ENCODE data around the gene FLACC1.
A peak's percentile ranks its signal among the peaks of the same experiment; 100 is the strongest.

FLACC1 gene

DNA sequence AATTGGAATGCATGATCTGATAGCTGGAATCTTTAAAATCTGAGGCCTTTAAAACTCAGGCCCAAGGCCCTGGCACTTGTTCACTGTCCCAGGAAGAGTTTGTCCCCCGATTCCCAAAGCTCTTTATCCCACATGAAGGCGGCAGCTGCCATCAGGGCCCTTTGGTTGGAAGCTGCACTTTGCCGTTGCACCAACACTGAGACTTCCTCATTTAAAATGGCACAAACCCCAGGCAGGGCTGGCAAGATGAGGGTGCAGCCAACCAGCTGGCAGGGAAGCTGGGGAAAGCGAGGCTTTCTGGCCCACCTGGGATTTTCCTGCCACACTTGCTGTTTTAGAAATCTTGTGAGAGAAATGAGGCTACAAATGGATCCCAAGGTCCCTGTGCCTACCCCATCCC lies 6.3 kb downstream of the FLACC1 start:
- TF ChIP-seq, protein P1, sequence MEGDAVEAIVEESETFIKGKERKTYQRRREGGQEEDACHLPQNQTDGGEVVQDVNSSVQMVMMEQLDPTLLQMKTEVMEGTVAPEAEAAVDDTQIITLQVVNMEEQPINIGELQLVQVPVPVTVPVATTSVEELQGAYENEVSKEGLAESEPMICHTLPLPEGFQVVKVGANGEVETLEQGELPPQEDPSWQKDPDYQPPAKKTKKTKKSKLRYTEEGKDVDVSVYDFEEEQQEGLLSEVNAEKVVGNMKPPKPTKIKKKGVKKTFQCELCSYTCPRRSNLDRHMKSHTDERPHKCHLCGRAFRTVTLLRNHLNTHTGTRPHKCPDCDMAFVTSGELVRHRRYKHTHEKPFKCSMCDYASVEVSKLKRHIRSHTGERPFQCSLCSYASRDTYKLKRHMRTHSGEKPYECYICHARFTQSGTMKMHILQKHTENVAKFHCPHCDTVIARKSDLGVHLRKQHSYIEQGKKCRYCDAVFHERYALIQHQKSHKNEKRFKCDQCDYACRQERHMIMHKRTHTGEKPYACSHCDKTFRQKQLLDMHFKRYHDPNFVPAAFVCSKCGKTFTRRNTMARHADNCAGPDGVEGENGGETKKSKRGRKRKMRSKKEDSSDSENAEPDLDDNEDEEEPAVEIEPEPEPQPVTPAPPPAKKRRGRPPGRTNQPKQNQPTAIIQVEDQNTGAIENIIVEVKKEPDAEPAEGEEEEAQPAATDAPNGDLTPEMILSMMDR (IDR thresholded peaks at IDR 0.05; ENCODE audit: extremely low read depth, insufficient read depth, missing control alignments): no peak
- DNase-seq (ENCODE audit: low spot score): no peak
- in situ Hi-C loops (cut with MboI; ENCODE audit: low pct_unique_long_range_greater_than_20kb, low sequenced_read_pairs, unreplicated experiment): no loop called here

- no peak for DNase-seq (ENCODE audit: low spot score)
- TF ChIP-seq, protein P1 (IDR thresholded peaks at IDR 0.05; ENCODE audit: extremely low read depth, insufficient read depth, missing control alignments): no peak
- in situ Hi-C loops (cut with MboI; ENCODE audit: low pct_unique_long_range_greater_than_20kb, low sequenced_read_pairs, unreplicated experiment): no loop called here
These were observed 7.5 kb downstream of the FLACC1 start for GRCh38 chr2:201349601-201350000.

- in situ Hi-C loops (cut with MboI; ENCODE audit: low pct_unique_long_range_greater_than_20kb, low sequenced_read_pairs, unreplicated experiment): no loop called here
- DNase-seq (ENCODE audit: low spot score): no peak
- TF ChIP-seq, protein P1 (IDR thresholded peaks at IDR 0.05; ENCODE audit: extremely low read depth, insufficient read depth, missing control alignments): no peak
These were observed 8.4 kb downstream of the FLACC1 start for GRCh38 chr2:201348758-201349157.

GRCh38 chr2:201347138-201347537 lies 10.0 kb downstream of the FLACC1 start:
- in situ Hi-C loops (cut with MboI; ENCODE audit: low pct_unique_long_range_greater_than_20kb, low sequenced_read_pairs, unreplicated experiment): no loop called here
- TF ChIP-seq, protein P1 (IDR thresholded peaks at IDR 0.05; ENCODE audit: extremely low read depth, insufficient read depth, missing control alignments): no peak
- DNase-seq (ENCODE audit: low spot score): no peak

- DNase-seq (ENCODE audit: low spot score): no peak
- TF ChIP-seq, protein P1 (IDR thresholded peaks at IDR 0.05; ENCODE audit: extremely low read depth, insufficient read depth, missing control alignments): no peak
- in situ Hi-C loops (cut with MboI; ENCODE audit: low pct_unique_long_range_greater_than_20kb, low sequenced_read_pairs, unreplicated experiment): no loop called here
These were observed 11.4 kb downstream of the FLACC1 start for GRCh38 chr2:201345625-201346213.

DNA sequence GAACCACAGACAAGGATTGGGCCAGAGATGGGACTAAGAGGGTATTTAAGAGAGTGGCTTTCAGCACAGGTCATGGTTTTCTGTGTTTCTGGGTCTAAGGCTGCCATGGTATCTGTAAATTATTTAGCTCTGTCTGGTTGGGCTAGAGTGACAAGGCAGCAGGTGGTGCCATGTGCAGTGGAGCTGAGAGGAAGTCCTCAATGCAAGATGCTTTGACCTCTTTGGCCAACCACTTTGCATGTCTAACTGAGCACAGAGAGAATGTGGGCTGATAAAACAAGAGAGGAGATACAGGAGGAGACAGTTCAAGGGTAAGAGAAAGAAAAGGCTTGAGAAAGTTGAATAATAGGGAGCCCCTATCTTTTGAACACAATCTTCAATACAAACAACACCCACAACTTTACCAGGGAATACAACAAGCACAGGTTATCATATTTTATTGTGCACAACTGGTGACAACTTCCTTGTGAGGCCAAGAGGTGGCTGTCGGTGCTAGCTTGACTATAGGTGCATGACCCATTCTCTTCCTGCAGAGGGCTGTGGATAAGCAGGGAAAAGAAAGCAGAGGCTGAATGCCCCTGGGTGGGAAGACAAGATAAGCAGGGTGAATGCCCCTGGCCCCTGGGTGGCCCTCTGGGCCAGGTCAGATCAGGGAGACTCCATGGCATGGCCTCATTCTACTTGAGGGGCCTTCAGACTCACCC lies 12.3 kb downstream of the FLACC1 start:
- TF ChIP-seq, protein P1 (IDR thresholded peaks at IDR 0.05; ENCODE audit: extremely low read depth, insufficient read depth, missing control alignments): no peak
- in situ Hi-C loops (cut with MboI; ENCODE audit: low pct_unique_long_range_greater_than_20kb, low sequenced_read_pairs, unreplicated experiment): no loop called here
- DNase-seq (ENCODE audit: low spot score): peak; percentile 38
